Fibroblast of lung (primary cell): ENCODE measurements around the gene KCNIP4. TPM values are rescaled to one million over a fixed set of nuclear protein-coding genes. Genes with fewer than 3 reads are reported as not detected.

ENCODE experiments used
- DNase-seq, 2 donors: peaks; one replicate each; pipeline versions ENCODE4 v3.0.0 to v3.0.0-alpha.2; 2010; ENCODE audit warnings: low read depth in 2 of 2
- H2AFZ ChIP-seq: 2 replicates; pipeline ENCODE4 v1.5.1; 2012; ENCODE audit warnings: low read length, control low read depth, inconsistent platforms
- H3K27ac ChIP-seq: 2 replicates; pipeline ENCODE4 v1.5.1; 2011; ENCODE audit warnings: low read length, control low read depth; ENCODE audit not compliant: insufficient read depth
- H3K27me3 ChIP-seq: 2 replicates; pipeline ENCODE4 v1.5.1; 2011; ENCODE audit warnings: mild to moderate bottlenecking, low read length; ENCODE audit not compliant: control insufficient read depth, insufficient read depth
- H3K36me3 ChIP-seq: 2 replicates; pipeline ENCODE4 v1.5.1; 2011; ENCODE audit warnings: low read length; ENCODE audit not compliant: control insufficient read depth, insufficient read depth
- H3K4me1 ChIP-seq: 2 replicates; pipeline ENCODE4 v1.5.1; 2011; ENCODE audit warnings: low read length; ENCODE audit not compliant: control insufficient read depth, insufficient read depth; ENCODE audit errors: extremely low read depth
- H3K4me2 ChIP-seq: 2 replicates; pipeline ENCODE4 v1.5.1; 2011; ENCODE audit warnings: low read length, control low read depth; ENCODE audit not compliant: insufficient read depth; ENCODE audit errors: extremely low read depth
- H3K4me3 ChIP-seq, 4 experiments: fragments of 200-600 bp in 1 of 4; sonication (generic) in 1 of 4; replicated peaks in 1 of 4; 2 replicates each; pipeline ENCODE4 v1.5.1; 2011 to 2016; ENCODE audit warnings: low read length in 4 of 4, low read depth in 3 of 4, mild to moderate bottlenecking in 3 of 4, control low read depth in 2 of 4, inconsistent platforms in 1 of 4, mixed read lengths in 1 of 4; ENCODE audit not compliant: insufficient read depth in 1 of 4; ENCODE audit errors: control extremely low read depth in 1 of 4
- H3K79me2 ChIP-seq: 2 replicates; pipeline ENCODE4 v1.5.1; 2012; ENCODE audit warnings: mild to moderate bottlenecking, low read length, inconsistent platforms; ENCODE audit not compliant: control insufficient read depth, insufficient read depth
- H3K9ac ChIP-seq: 2 replicates; pipeline ENCODE4 v1.5.1; 2011; ENCODE audit warnings: mild to moderate bottlenecking, low read length, control low read depth; ENCODE audit not compliant: insufficient read depth
- H3K9me3 ChIP-seq: 2 replicates; pipeline ENCODE4 v1.5.1; 2012; ENCODE audit warnings: low read depth, low read length; ENCODE audit not compliant: control insufficient read depth, insufficient read depth
- H4K20me1 ChIP-seq: 2 replicates; pipeline ENCODE4 v1.5.1; 2011; ENCODE audit warnings: low read length; ENCODE audit not compliant: control insufficient read depth, insufficient read depth; ENCODE audit errors: extremely low read depth
- EZH2 ChIP-seq: IDR thresholded peaks from 2 replicates; pipeline ENCODE4 v1.5.1; 2012; ENCODE audit warnings: low read length, control low read depth, mild to moderate bottlenecking; ENCODE audit errors: missing control alignments
- polyA plus RNA-seq, 2 donors: library from polyadenylated mRNA; depleted of rRNA in 1 of 2; stranded (reverse) in 1 of 2; unstranded in 1 of 2; fragments of >200 nt; gene quantifications; 2 replicates each; pipeline ENCODE4 v1.2.1, GENCODE V29; 2011 to 2012; ENCODE audit warnings: missing spikeins in 1 of 2
- total RNA-seq: library from RNA; depleted of rRNA; stranded (reverse); fragments of >200 nt; gene quantifications from 2 replicates; pipeline ENCODE4 v1.2.1, GENCODE V29; 2014
- TF ChIP-seq, protein P1 (sequence below), 2 donors: IDR thresholded peaks in 1 of 2; conservative IDR thresholded peaks in 1 of 2; 1 replicate in 1 of 2; 2 replicates in 1 of 2; pipeline ENCODE4 v1.5.1; 2011 to 2012; ENCODE audit warnings: low read length in 2 of 2, control low read depth in 1 of 2, inconsistent platforms in 1 of 2, low read depth in 1 of 2, mild to moderate bottlenecking in 1 of 2

KCNIP4 gene
- total and polyA plus RNA-seq, 2 donors (not counting 1 experiment from before 2014, with no cell fraction given), result not detected

DNA sequence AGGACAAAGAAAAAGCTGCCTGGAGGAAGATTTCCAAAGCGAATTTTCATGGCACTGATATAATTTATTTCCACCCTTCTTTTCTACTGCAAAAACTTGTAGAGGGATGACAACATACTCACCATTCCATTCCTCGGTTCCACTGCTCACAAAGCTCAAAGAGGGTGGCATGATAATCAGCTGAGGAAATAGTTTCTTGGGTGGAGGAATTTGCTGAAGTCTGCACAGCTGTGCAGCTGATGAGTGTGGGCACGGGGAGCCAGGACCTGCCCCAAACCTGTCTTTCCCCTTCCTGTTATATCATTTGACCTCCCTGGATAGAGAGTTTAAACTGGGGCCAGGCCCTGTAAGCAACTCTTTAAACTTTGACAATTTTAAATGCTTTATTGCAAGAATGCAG, 1087.7 kb downstream of the KCNIP4 start:
- Histone ChIP-seq H3K79me2 (no peaks in the 10 kb centered on the region), H3K27me3 (no peaks in the 10 kb centered on the region), H3K4me1 (no peaks in the 10 kb centered on the region), H4K20me1 (no peaks in the 10 kb centered on the region), H2AFZ (no peak overlapping the region), H3K9ac (no peak overlapping the region), H3K4me3 (no peak overlapping the region), H3K36me3 (no peaks in the 10 kb centered on the region), H3K9me3 (no peaks in the 10 kb centered on the region), H3K27ac (no peak overlapping the region), H3K4me2 (no peak overlapping the region)
- TF ChIP-seq EZH2, result no peak
- TF ChIP-seq, protein P1, sequence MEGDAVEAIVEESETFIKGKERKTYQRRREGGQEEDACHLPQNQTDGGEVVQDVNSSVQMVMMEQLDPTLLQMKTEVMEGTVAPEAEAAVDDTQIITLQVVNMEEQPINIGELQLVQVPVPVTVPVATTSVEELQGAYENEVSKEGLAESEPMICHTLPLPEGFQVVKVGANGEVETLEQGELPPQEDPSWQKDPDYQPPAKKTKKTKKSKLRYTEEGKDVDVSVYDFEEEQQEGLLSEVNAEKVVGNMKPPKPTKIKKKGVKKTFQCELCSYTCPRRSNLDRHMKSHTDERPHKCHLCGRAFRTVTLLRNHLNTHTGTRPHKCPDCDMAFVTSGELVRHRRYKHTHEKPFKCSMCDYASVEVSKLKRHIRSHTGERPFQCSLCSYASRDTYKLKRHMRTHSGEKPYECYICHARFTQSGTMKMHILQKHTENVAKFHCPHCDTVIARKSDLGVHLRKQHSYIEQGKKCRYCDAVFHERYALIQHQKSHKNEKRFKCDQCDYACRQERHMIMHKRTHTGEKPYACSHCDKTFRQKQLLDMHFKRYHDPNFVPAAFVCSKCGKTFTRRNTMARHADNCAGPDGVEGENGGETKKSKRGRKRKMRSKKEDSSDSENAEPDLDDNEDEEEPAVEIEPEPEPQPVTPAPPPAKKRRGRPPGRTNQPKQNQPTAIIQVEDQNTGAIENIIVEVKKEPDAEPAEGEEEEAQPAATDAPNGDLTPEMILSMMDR (conservative IDR thresholded peaks at IDR 0.05 in 1 of 2, IDR thresholded peaks at IDR 0.05 in 1 of 2; ENCODE audit: low read depth in 1 of 2, low read length in 2 of 2), result no peak
- no peak for DNase-seq

DNA sequence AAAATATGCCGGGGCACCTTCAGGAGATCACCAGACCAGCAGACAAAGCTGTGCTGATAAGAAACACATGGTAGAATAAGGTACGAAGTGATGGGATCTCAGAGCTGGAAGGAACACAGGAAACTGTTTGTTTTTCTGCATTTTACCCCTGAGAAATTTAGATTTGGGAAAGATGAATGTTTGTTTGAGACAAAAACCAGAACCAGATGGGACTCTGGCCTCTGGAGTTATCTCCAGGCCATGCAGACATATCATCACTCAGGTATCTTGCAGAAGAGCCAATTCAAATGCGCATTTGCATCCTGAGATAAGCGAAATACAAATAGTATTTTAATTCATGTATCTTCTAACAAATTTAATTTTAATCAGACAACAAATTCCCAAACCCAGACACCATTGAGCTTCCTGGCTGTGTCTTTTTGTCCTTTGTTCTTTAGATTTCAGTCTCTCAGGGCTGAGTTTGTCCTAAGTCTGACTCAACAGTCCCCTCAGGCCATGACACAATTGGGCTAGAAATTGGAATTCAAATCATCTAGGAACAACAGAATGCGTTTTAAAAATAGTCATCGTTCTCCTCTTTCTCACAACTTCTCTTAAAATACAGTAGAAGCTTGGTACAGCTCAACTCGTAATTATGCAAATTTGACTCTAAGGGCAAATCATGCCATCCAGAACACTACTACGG, 1089.3 kb downstream of the KCNIP4 start:
- Histone ChIP-seq H2AFZ (no peak overlapping the region), H3K9me3 (no peaks in the 10 kb centered on the region), H3K4me3 (no peak overlapping the region), H4K20me1 (no peaks in the 10 kb centered on the region), H3K36me3 (no peaks in the 10 kb centered on the region), H3K4me1 (no peaks in the 10 kb centered on the region), H3K79me2 (no peaks in the 10 kb centered on the region), H3K27me3 (no peaks in the 10 kb centered on the region), H3K4me2 (no peak overlapping the region), H3K9ac (no peak overlapping the region), H3K27ac (no peak overlapping the region)
- TF ChIP-seq EZH2, result no peak
- TF ChIP-seq, protein P1 (conservative IDR thresholded peaks at IDR 0.05 in 1 of 2, IDR thresholded peaks at IDR 0.05 in 1 of 2; ENCODE audit: low read depth in 1 of 2, low read length in 2 of 2), result no peak
- no peak for DNase-seq

DNA sequence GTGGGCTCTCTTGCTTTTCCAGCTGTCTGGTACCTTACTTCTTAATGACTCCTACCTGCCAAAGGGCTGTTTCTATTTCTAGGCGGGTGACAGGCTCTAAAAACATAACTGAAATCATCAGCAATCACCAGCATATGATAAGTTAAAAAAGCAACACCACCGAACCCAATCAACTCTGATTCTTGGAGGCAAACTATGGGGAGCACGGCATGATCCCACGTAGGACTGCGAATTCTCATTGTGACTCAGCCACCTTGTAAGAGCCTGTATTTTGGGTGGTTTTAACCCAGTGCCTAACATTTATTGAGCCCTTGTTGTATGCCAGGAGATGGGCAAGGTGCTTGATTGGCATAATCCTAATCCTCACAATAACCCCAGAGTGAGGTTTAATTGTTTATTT, 1091.5 kb downstream of the KCNIP4 start:
- no peaks in the 10 kb centered on the region for H3K36me3 ChIP-seq
- H3K4me1 ChIP-seq, result no peaks in the 10 kb centered on the region
- H3K79me2 ChIP-seq, result no peaks in the 10 kb centered on the region
- no peaks in the 10 kb centered on the region for H3K9me3 ChIP-seq
- no peaks in the 10 kb centered on the region for H3K27me3 ChIP-seq
- no peak for DNase-seq
- H3K4me3 ChIP-seq, result no peak overlapping the region
- no peak for TF ChIP-seq EZH2
- TF ChIP-seq, protein P1 (conservative IDR thresholded peaks at IDR 0.05 in 1 of 2, IDR thresholded peaks at IDR 0.05 in 1 of 2; ENCODE audit: low read depth in 1 of 2, low read length in 2 of 2), result no peak
- H3K9ac ChIP-seq, result no peak overlapping the region
- no peak overlapping the region for H3K4me2 ChIP-seq
- no peak overlapping the region for H3K27ac ChIP-seq
- no peak overlapping the region for H2AFZ ChIP-seq
- H4K20me1 ChIP-seq, result no peaks in the 10 kb centered on the region
